Naive thymus-derived CD4-positive, alpha-beta T cell (primary cell): ENCODE results near the gene KCNK15. TPM values are rescaled to one million over a fixed set of nuclear protein-coding genes. Genes with fewer than 3 reads are reported as not detected.

Experiments used
- ATAC-seq: fragments of 150-1000 bp; cut with Tn5 transposase; 2 replicates; pipeline ENCODE4 v1.10.0; 2021; ENCODE audit warnings: mild to moderate bottlenecking, moderate library complexity
- CTCF ChIA-PET: fragments of 350-600 bp; sonication (Branson Sonifier 250); formaldehyde crosslinking; loops from one replicate; lab custom pipeline; 2021; ENCODE audit warnings: antibody characterized with exemption; lab: Charles Lee
- POLR2A ChIA-PET: fragments of 350-600 bp; sonication (Branson Sonifier 250); formaldehyde crosslinking; loops from one replicate; lab custom pipeline; 2021; ENCODE audit warnings: antibody characterized with exemption, inconsistent platforms; lab: Charles Lee
- DNase-seq, 9 donors: peaks; one replicate each; pipeline versions ENCODE4 v3.0.0 to v3.0.0-alpha.2; 2020 to 2022; ENCODE audit warnings: mixed read lengths in 1 of 9
- H3K27ac ChIP-seq: one replicate; pipeline ENCODE4 v1.7.0; 2013; ENCODE audit warnings: mild to moderate bottlenecking, low read depth, low read length, moderate library complexity
- H3K27me3 ChIP-seq, 2 donors: one replicate each; pipeline ENCODE4 v1.7.0; 2013; ENCODE audit warnings: low read length in 2 of 2, mild to moderate bottlenecking in 2 of 2, moderate library complexity in 2 of 2; ENCODE audit not compliant: control insufficient read depth in 2 of 2, insufficient read depth in 2 of 2
- H3K36me3 ChIP-seq, 3 experiments: 1 replicate in 2 of 3; 2 replicates in 1 of 3; pipeline ENCODE4 v1.7.0; 2013; ENCODE audit warnings: low read length in 3 of 3, mild to moderate bottlenecking in 3 of 3, moderate library complexity in 1 of 3; ENCODE audit not compliant: insufficient read depth in 3 of 3, control insufficient read depth in 2 of 3
- H3K4me1 ChIP-seq, 2 donors: one replicate each; pipeline ENCODE4 v1.7.0; 2013; ENCODE audit warnings: low read length in 2 of 2, mild to moderate bottlenecking in 2 of 2, moderate library complexity in 1 of 2; ENCODE audit not compliant: control insufficient read depth in 2 of 2, insufficient read depth in 2 of 2
- H3K4me3 ChIP-seq: 2 replicates; pipeline ENCODE4 v1.7.0; 2013; ENCODE audit warnings: mild to moderate bottlenecking, low read length
- H3K9me3 ChIP-seq, 3 experiments: 1 replicate in 2 of 3; 2 replicates in 1 of 3; pipeline ENCODE4 v1.7.0; 2013; ENCODE audit warnings: low read length in 3 of 3; ENCODE audit not compliant: control insufficient read depth in 2 of 3
- H3K27ac Mint-ChIP-seq, 9 donors: one replicate each; pipeline ENCODE4 v1.8.0; 2020 to 2022; ENCODE audit warnings: mixed read lengths in 9 of 9, mild to moderate bottlenecking in 8 of 9, moderate library complexity in 5 of 9, inconsistent platforms in 2 of 9
- H3K27me3 Mint-ChIP-seq, 5 donors: one replicate each; pipeline ENCODE4 v1.8.0; 2021 to 2022; ENCODE audit warnings: mixed read lengths in 5 of 5, mild to moderate bottlenecking in 1 of 5
- H3K36me3 Mint-ChIP-seq, 5 donors: one replicate each; pipeline ENCODE4 v1.8.0; 2020 to 2022; ENCODE audit warnings: mixed read lengths in 5 of 5, mild to moderate bottlenecking in 3 of 5, inconsistent platforms in 1 of 5
- H3K4me1 Mint-ChIP-seq, 7 donors: one replicate each; pipeline ENCODE4 v1.8.0; 2020 to 2022; ENCODE audit warnings: mixed read lengths in 7 of 7, mild to moderate bottlenecking in 3 of 7, inconsistent platforms in 1 of 7
- H3K4me3 Mint-ChIP-seq, 10 donors: one replicate each; pipeline ENCODE4 v1.8.0; 2020 to 2022; ENCODE audit warnings: mild to moderate bottlenecking in 10 of 10, mixed read lengths in 10 of 10, moderate library complexity in 6 of 10, inconsistent platforms in 2 of 10
- H3K9me3 Mint-ChIP-seq, 11 donors: one replicate each; pipeline ENCODE4 v1.8.0; 2020 to 2022; ENCODE audit warnings: mixed read lengths in 11 of 11, mild to moderate bottlenecking in 4 of 11, inconsistent platforms in 1 of 11, moderate library complexity in 1 of 11
- intact Hi-C, 2 donors: fragments of 100-400 bp; cut with micrococcal nuclease; formaldehyde crosslinking; loops; one replicate each; pipeline ENCODE4 v1.15.1; 2023
- polyA plus RNA-seq, 2 donors: library from polyadenylated mRNA; unstranded; fragments of 300-500 nt; fragmentation: Illumina TruSeq; gene quantifications; one replicate each; pipeline ENCODE4 v1.2.3, GENCODE V29; 2021
- total RNA-seq, 6 experiments: library from RNA in 5 of 6; stranded (reverse) in 5 of 6; gene quantifications; 1 replicate in 5 of 6; 2 replicates in 1 of 6; pipeline ENCODE4 v1.2.3 and lab custom pipeline; 2021 to 2026

Gene KCNK15
- total and polyA plus RNA-seq, 7 experiments from 2014 or later, result 0.19 TPM; not detected in 6

- ChIA-PET CTCF (interaction anchor here (1.0 kb wide), 1 partner anchor 12 kb away, joined by 3 read pairs; no protein-coding TSS in a partner anchor), POLR2A (no interaction called here)
- Mint-ChIP-seq H3K27me3 (peaks cover 11 to 27% (median 13%) of the 10 kb centered on the region in 5 donors), H3K27ac (no peak overlapping the region), H3K4me1 (no peaks in the 10 kb centered on the region), H3K36me3 (no peaks in the 10 kb centered on the region), H3K4me3 (no peak overlapping the region), H3K9me3 (no peaks in the 10 kb centered on the region)
- H3K4me1 ChIP-seq, result no peaks in the 10 kb centered on the region
- H3K36me3 ChIP-seq, result no peaks in the 10 kb centered on the region
- H3K27ac ChIP-seq, result no peak overlapping the region
- ATAC-seq (no peak), DNase-seq (no peak)
- H3K4me3 ChIP-seq, result no peak overlapping the region
- no peaks in the 10 kb centered on the region for H3K9me3 ChIP-seq
- no peaks in the 10 kb centered on the region for H3K27me3 ChIP-seq
- intact Hi-C loops, result loop anchor here in 1 of 2 donors (2.0 kb wide), 1 partner anchor 67 kb away; no protein-coding TSS in a partner anchor
Observed at GRCh38 chr20:44799691-44800090, 54.0 kb downstream of the KCNK15 start.

GRCh38 chr20:44800391-44801046 lies 54.9 kb downstream of the KCNK15 start:
- Histone ChIP-seq H3K27ac (no peak overlapping the region), H3K4me3 (no peak overlapping the region), H3K9me3 (no peaks in the 10 kb centered on the region), H3K36me3 (no peaks in the 10 kb centered on the region), H3K27me3 (no peaks in the 10 kb centered on the region), H3K4me1 (no peaks in the 10 kb centered on the region)
- peaks cover 11 to 32% (median 17%) of the 10 kb centered on the region in 5 donors for H3K27me3 Mint-ChIP-seq
- H3K4me3 Mint-ChIP-seq, result no peak overlapping the region
- POLR2A ChIA-PET, result no interaction called here
- H3K36me3 Mint-ChIP-seq, result no peaks in the 10 kb centered on the region
- CTCF ChIA-PET, result interaction anchor here (1.0 kb wide), 1 partner anchor 13 kb away, joined by 3 read pairs; no protein-coding TSS in a partner anchor
- DNase-seq, result peak in 1 of 9 donors; percentile 2
- ATAC-seq, result no peak
- intact Hi-C loops, result loop anchor here in 1 of 2 donors (2.0 kb wide), 1 partner anchor 66 kb away; no protein-coding TSS in a partner anchor
- H3K9me3 Mint-ChIP-seq, result no peaks in the 10 kb centered on the region
- no peaks in the 10 kb centered on the region for H3K4me1 Mint-ChIP-seq
- H3K27ac Mint-ChIP-seq, result no peak overlapping the region

Other genes starting within 250 kb of the KCNK15 start
- 10 to 100 TPM; 59.7 to 85.3 (median 78.9) TPM for gene SERINC3, start 223.8 kb upstream of the KCNK15 start, total RNA-seq
- gene SERINC3, start 223.8 kb upstream of the KCNK15 start, polyA plus RNA-seq, result 100 to 1,000 TPM; 188 to 199 TPM
- 1 to 10 TPM; 1.9 to 6.0 (median 2.9) TPM for gene PKIG, start 163.3 kb upstream of the KCNK15 start, total RNA-seq
- 1 to 10 TPM; 2.9 to 3.6 TPM for gene PKIG, start 163.3 kb upstream of the KCNK15 start, polyA plus RNA-seq
- gene ADA, start 94.2 kb upstream of the KCNK15 start, total RNA-seq, result 100 to 1,000 TPM in 1 of 5 experiments, 10 to 100 TPM in 4; 26.1 to 103 (median 28.2) TPM
- gene ADA, start 94.2 kb upstream of the KCNK15 start, polyA plus RNA-seq, result 10 to 100 TPM; 40.8 to 41.1 TPM
- gene CCN5, start 30.5 kb upstream of the KCNK15 start, total RNA-seq, result not detected
- gene CCN5, start 30.5 kb upstream of the KCNK15 start, polyA plus RNA-seq, result not detected
- not detected for gene RIMS4, start 64.7 kb downstream of the KCNK15 start, total RNA-seq
- gene RIMS4, start 64.7 kb downstream of the KCNK15 start, polyA plus RNA-seq, result not detected
- gene YWHAB, start 139.8 kb downstream of the KCNK15 start, total RNA-seq, result 100 to 1,000 TPM; 135 to 262 (median 203) TPM
- 100 to 1,000 TPM; 464 to 552 TPM for gene YWHAB, start 139.8 kb downstream of the KCNK15 start, polyA plus RNA-seq
- 10 to 100 TPM; 34.0 to 71.7 (median 59.0) TPM for gene PABPC1L, start 164.2 kb downstream of the KCNK15 start, total RNA-seq
- 1 to 10 TPM; 1.3 to 1.8 TPM for gene PABPC1L, start 164.2 kb downstream of the KCNK15 start, polyA plus RNA-seq
- 10 to 100 TPM in 1 of 5 experiments, 1 to 10 TPM in 4; 7.0 to 22.5 (median 8.6) TPM for gene TOMM34, start 214.5 kb downstream of the KCNK15 start, total RNA-seq
- gene TOMM34, start 214.5 kb downstream of the KCNK15 start, polyA plus RNA-seq, result 10 to 100 TPM; 15.1 to 30.2 TPM
- gene STK4, start 220.6 kb downstream of the KCNK15 start, total RNA-seq, result 100 to 1,000 TPM; 207 to 383 (median 267) TPM
- gene STK4, start 220.6 kb downstream of the KCNK15 start, polyA plus RNA-seq, result 100 to 1,000 TPM; 175 to 241 TPM